NCI-H1694 treated with DMSO at 0.1 percent for 48 hours (cell line): ENCODE results near the gene PDGFRA.
"Not testable (repeated sequence)": the region's sequence is repeated elsewhere in the genome, so short reads cannot be mapped to it uniquely, and the experiment has no call there.

Experiments used
- DNase-seq: peaks from one replicate; lab custom pipeline; 2025; lab: John Stamatoyannopoulos, UW

Gene PDGFRA

GRCh38 chr4:54227256-54228055 lies 1.6 kb upstream of the PDGFRA start:
- DNase-seq = no peak

- DNase-seq = peak; percentile 20
Observed at GRCh38 chr4:54228056-54228527, 1.0 kb upstream of the PDGFRA start.

GRCh38 chr4:54228546-54228945 lies 547 bp upstream of the PDGFRA start:
- peak; percentile 3 for DNase-seq

- DNase-seq = no peak
Observed at GRCh38 chr4:54229631-54230483, 764 bp downstream of the PDGFRA start.

GRCh38 chr4:54230484-54231418 lies 1.7 kb downstream of the PDGFRA start:
- no peak for DNase-seq

GRCh38 chr4:54231419-54231767 lies 2.3 kb downstream of the PDGFRA start:
- DNase-seq = no peak

GRCh38 chr4:54231768-54232688 lies 2.9 kb downstream of the PDGFRA start:
- no peak for DNase-seq

GRCh38 chr4:54233277-54233696 lies 4.2 kb downstream of the PDGFRA start:
- peak; percentile 65 for DNase-seq

GRCh38 chr4:54233697-54234496 lies 4.8 kb downstream of the PDGFRA start:
- DNase-seq = peak; percentile 51

- no peak for DNase-seq
Observed at GRCh38 chr4:54234497-54235205, 5.6 kb downstream of the PDGFRA start.

- not testable (repeated sequence) for DNase-seq
Observed at GRCh38 chr4:54236316-54236715, 7.2 kb downstream of the PDGFRA start.

GRCh38 chr4:54237770-54238169 lies 8.7 kb downstream of the PDGFRA start:
- DNase-seq = no peak

- no peak for DNase-seq
Observed at GRCh38 chr4:54238389-54238788, 9.3 kb downstream of the PDGFRA start.

- DNase-seq = not testable (repeated sequence)
Observed at GRCh38 chr4:54241268-54241823, 12.3 kb downstream of the PDGFRA start.

GRCh38 chr4:54243541-54243940 lies 14.4 kb downstream of the PDGFRA start:
- DNase-seq = not testable (repeated sequence)

- DNase-seq = not testable (repeated sequence)
Observed at GRCh38 chr4:54252312-54252711, 23.2 kb downstream of the PDGFRA start.

GRCh38 chr4:54254116-54254914 lies 25.2 kb downstream of the PDGFRA start:
- no peak for DNase-seq

GRCh38 chr4:54254915-54255246 lies 25.8 kb downstream of the PDGFRA start:
- DNase-seq = no peak
